HG03103 (cell line): ENCODE results near the gene BCAS3.

Source experiments
- ATAC-seq: cut with Tn5 transposase; IDR thresholded peaks from one replicate; pipeline ENCODE4 v1.9.1; 2021; ENCODE audit warnings: low read depth; ENCODE audit not compliant: unreplicated experiment

BCAS3 gene

GRCh38 chr17:61047515-61047914 is 369.9 kb downstream of the BCAS3 start:
- no peak for ATAC-seq

GRCh38 chr17:61048376-61049106 is 370.9 kb downstream of the BCAS3 start:
- no peak for ATAC-seq

- no peak for ATAC-seq
These were observed 375.8 kb downstream of the BCAS3 start for GRCh38 chr17:61053469-61053868.

GRCh38 chr17:61054436-61054835 is 376.8 kb downstream of the BCAS3 start:
- ATAC-seq = no peak

GRCh38 chr17:61057257-61057656 is 379.6 kb downstream of the BCAS3 start:
- ATAC-seq = no peak

- ATAC-seq = no peak
These were observed 380.4 kb downstream of the BCAS3 start for GRCh38 chr17:61058066-61058465.

- no peak for ATAC-seq
These were observed 385.9 kb downstream of the BCAS3 start for GRCh38 chr17:61063528-61063927.

GRCh38 chr17:61064087-61064951 is 386.7 kb downstream of the BCAS3 start:
- no peak for ATAC-seq

- ATAC-seq = no peak
These were observed 387.7 kb downstream of the BCAS3 start for GRCh38 chr17:61065263-61065773.

GRCh38 chr17:61066062-61066461 is 388.4 kb downstream of the BCAS3 start:
- no peak for ATAC-seq

GRCh38 chr17:61070649-61071048 is 393.0 kb downstream of the BCAS3 start:
- ATAC-seq = no peak

- no peak for ATAC-seq
These were observed 395.0 kb downstream of the BCAS3 start for GRCh38 chr17:61072648-61073047.

GRCh38 chr17:61073131-61073530 is 395.5 kb downstream of the BCAS3 start:
- no peak for ATAC-seq

GRCh38 chr17:61073799-61074513 is 396.3 kb downstream of the BCAS3 start:
- no peak for ATAC-seq

GRCh38 chr17:61075988-61076387 is 398.3 kb downstream of the BCAS3 start:
- ATAC-seq = no peak

- no peak for ATAC-seq
These were observed 399.0 kb downstream of the BCAS3 start for GRCh38 chr17:61076621-61077031.

- ATAC-seq = no peak
These were observed 404.3 kb downstream of the BCAS3 start for GRCh38 chr17:61081959-61082358.

GRCh38 chr17:61084260-61084659 is 406.6 kb downstream of the BCAS3 start:
- no peak for ATAC-seq

GRCh38 chr17:61087024-61087423 is 409.4 kb downstream of the BCAS3 start:
- no peak for ATAC-seq

GRCh38 chr17:61088556-61088955 is 410.9 kb downstream of the BCAS3 start:
- no peak for ATAC-seq

GRCh38 chr17:61091096-61091495 is 413.4 kb downstream of the BCAS3 start:
- ATAC-seq = no peak
